HepG2 (cell line): ENCODE measurements around the gene PLEKHG4B. TPM values are rescaled to one million over a fixed set of nuclear protein-coding genes. Genes with fewer than 3 reads are reported as not detected.

Source experiments
- ATAC-seq: fragments of 200-7000 bp; cut with Tn5 transposase; 3 replicates; pipeline ENCODE4 v1.9.1; 2020; ENCODE audit warnings: mild to moderate bottlenecking, moderate library complexity
- BruUV-seq: library from RNA; stranded (reverse); fragments of 400-500 nt; replicated peaks from 2 replicates; lab custom pipeline; 2021; lab: Mats Ljungman, UMichigan
- CTCF ChIA-PET: fragments of 300-600 bp; formaldehyde crosslinking; extraction: SDS; loops from one replicate; lab custom pipeline; 2021; ENCODE audit warnings: low total read pairs, inconsistent platforms, low intra/inter-chr PET ratio; lab: Yijun Ruan, JAX
- POLR2A ChIA-PET: fragments of 350-600 bp; sonication (Branson Sonifier 250); formaldehyde crosslinking; loops from one replicate; lab custom pipeline; 2020; ENCODE audit warnings: antibody characterized with exemption, inconsistent platforms; lab: Yijun Ruan, JAX
- DNase-seq: peaks from one replicate; pipeline ENCODE4 v3.0.0-alpha.2; 2015; ENCODE audit warnings: low spot score
- FAIRE-seq: peaks from 3 replicates; lab custom pipeline; 2011; peaks lifted over from hg19 to GRCh38; lab: Jason Lieb, UNC
- H2AFZ ChIP-seq: one replicate; pipeline ENCODE4 v1.6.1; 2011; ENCODE audit warnings: low read length, inconsistent platforms
- H3K27ac ChIP-seq: fragments of 300-600 bp; 3 replicates; pipeline ENCODE4 v1.8.0; 2011; ENCODE audit warnings: mixed run types, mild to moderate bottlenecking, mixed read lengths, low read length, inconsistent platforms; ENCODE audit not compliant: insufficient read depth; ENCODE audit errors: extremely low read length
- H3K27me3 ChIP-seq, 2 experiments: fragments of 200-600 bp in 1 of 2; 2 replicates in 1 of 2; 3 replicates in 1 of 2; pipeline versions ENCODE4 v1.6.0 to v1.8.0; 2011; ENCODE audit warnings: low read length in 2 of 2, mild to moderate bottlenecking in 2 of 2, moderate library complexity in 2 of 2, inconsistent platforms in 1 of 2; ENCODE audit not compliant: insufficient read depth in 2 of 2, control insufficient read depth in 1 of 2
- H3K36me3 ChIP-seq, 2 experiments: fragments of 200-600 bp in 1 of 2; replicated peaks in 1 of 2; 2 replicates in 1 of 2; 3 replicates in 1 of 2; pipeline versions ENCODE4 v1.5.1 to v1.8.0; 2011; ENCODE audit warnings: low read length in 2 of 2, inconsistent platforms in 1 of 2; ENCODE audit not compliant: insufficient read depth in 2 of 2, control insufficient read depth in 1 of 2
- H3K4me1 ChIP-seq: 2 replicates; pipeline ENCODE4 v1.5.1; 2012; ENCODE audit warnings: low read length, inconsistent platforms; ENCODE audit not compliant: insufficient read depth
- H3K4me2 ChIP-seq: 2 replicates; pipeline ENCODE4 v1.6.0; 2011; ENCODE audit warnings: low read depth, low read length, inconsistent platforms
- H3K4me3 ChIP-seq, 3 experiments: fragments of 200-600 bp in 1 of 3; sonication (generic), shearing (Covaris generic) in 1 of 3; replicated peaks in 1 of 3; 2 replicates each; pipeline ENCODE4 v1.5.1; 2011 to 2016; ENCODE audit warnings: low read length in 3 of 3, inconsistent platforms in 2 of 3, low read depth in 2 of 3, mild to moderate bottlenecking in 2 of 3, control low read depth in 1 of 3, mixed read lengths in 1 of 3; ENCODE audit not compliant: insufficient read depth in 1 of 3
- H3K79me2 ChIP-seq: one replicate; pipeline ENCODE4 v1.6.1; 2011; ENCODE audit warnings: low read length, inconsistent platforms; ENCODE audit not compliant: insufficient read depth
- H3K9ac ChIP-seq: 2 replicates; pipeline ENCODE4 v1.6.0; 2011; ENCODE audit warnings: mild to moderate bottlenecking, low read depth, low read length, inconsistent platforms; ENCODE audit not compliant: insufficient read depth
- H3K9me3 ChIP-seq: 2 replicates; pipeline ENCODE4 v1.5.1; 2012; ENCODE audit warnings: mild to moderate bottlenecking, low read length
- H4K20me1 ChIP-seq: 2 replicates; pipeline ENCODE4 v1.6.0; 2011; ENCODE audit warnings: inconsistent platforms, mild to moderate bottlenecking, low read length, moderate library complexity; ENCODE audit not compliant: insufficient read depth
- AHDC1 ChIP-seq: sonication (generic); formaldehyde crosslinking; IDR thresholded peaks from 2 replicates; pipeline ENCODE4 v1.5.1; 2020; ENCODE audit warnings: mild to moderate bottlenecking, missing genetic modification reagents, borderline replicate concordance
- DNMT3B ChIP-seq: conservative IDR thresholded peaks from 2 replicates; pipeline ENCODE4 v1.6.1; 2016; ENCODE audit warnings: missing biosample characterization, control low read depth
- DZIP1 ChIP-seq: sonication (generic); formaldehyde crosslinking; IDR thresholded peaks from 2 replicates; pipeline ENCODE4 v1.5.0; 2020; ENCODE audit warnings: mild to moderate bottlenecking, missing genetic modification reagents
- MTA3 ChIP-seq: sonication (generic); formaldehyde crosslinking; IDR thresholded peaks from 2 replicates; pipeline ENCODE4 v1.4.0; 2020; ENCODE audit warnings: missing genetic modification reagents
- SAP130 ChIP-seq: IDR thresholded peaks from 2 replicates; pipeline ENCODE4 v1.6.1; 2016; ENCODE audit warnings: low read depth
- ZSCAN9 ChIP-seq: IDR thresholded peaks from 2 replicates; pipeline ENCODE4 v1.6.1; 2016; ENCODE audit warnings: borderline replicate concordance
- WGBS: methylation state at CpG from one replicate; pipeline ENCODE4 v1.1.6; 2017; ENCODE audit warnings: low lambda C conversion rate; 5-methylcytosine and 5-hydroxymethylcytosine counted together
- in situ Hi-C: cut with HindIII; loops from 2 replicates; pipeline ENCODE4 v1.10.0; 2017; ENCODE audit warnings: low pct_unique_long_range_greater_than_20kb; ENCODE audit not compliant: extremely low pct_ligation_motif_present
- intact Hi-C: fragments of 100-400 bp; cut with micrococcal nuclease; formaldehyde crosslinking; loops from one replicate; pipeline ENCODE4 v1.10.0; 2022; ENCODE audit not compliant: unreplicated experiment
- polyA plus RNA-seq, 8 experiments: library from polyadenylated mRNA; depleted of rRNA in 3 of 8; stranded (reverse) in 7 of 8; unstranded in 1 of 8; fragments of >200 nt; fragmentation: Illumina TruSeq in 4 of 8; extraction: Trizol in 4 of 8; gene quantifications; 2 replicates each; pipeline versions ENCODE4 v1.2.1 to v1.2.3, GENCODE V29; 2011 to 2016; ENCODE audit warnings: low read depth in 4 of 8, missing spikeins in 1 of 8, mixed read lengths in 1 of 8; ENCODE audit not compliant: insufficient read depth in 1 of 8
- total RNA-seq, 5 experiments: library from RNA; depleted of rRNA; stranded (reverse); fragments of >200 nt; fragmentation: Illumina TruSeq; extraction: Trizol; gene quantifications; 2 replicates each; pipeline ENCODE4 v1.2.3, GENCODE V29; 2016; ENCODE audit warnings: low read depth in 1 of 5

PLEKHG4B gene
- total and polyA plus RNA-seq, 2 of the 13 experiments (the other 11 are each of a cell fraction or from before 2014, with no cell fraction given) = 0.09 TPM; not detected in 1

- WGBS = 97% methylated on average over 13 of the region's 14 CpGs
- no peak for TF ChIP-seq MTA3
- no peak for TF ChIP-seq SAP130 (CRISPR knock-in tag)
- TF ChIP-seq DZIP1 (CRISPR knock-in tag) = no peak
- no peak for TF ChIP-seq AHDC1 (CRISPR knock-in tag)
- no peak for TF ChIP-seq DNMT3B
- no peak for TF ChIP-seq ZSCAN9 (CRISPR knock-in tag)
- Histone ChIP-seq H3K27me3 (no peaks in the 10 kb centered on the region), H2AFZ (no peak overlapping the region), H3K9me3 (no peaks in the 10 kb centered on the region), H3K79me2 (no peaks in the 10 kb centered on the region), H3K9ac (no peak overlapping the region), H3K4me3 (no peak overlapping the region), H3K36me3 (peaks cover 18 to 75% of the 10 kb centered on the region in 2 experiments; a peak in 4 of 5 replicates), H4K20me1 (no peaks in the 10 kb centered on the region), H3K4me1 (no peaks in the 10 kb centered on the region), H3K4me2 (no peak overlapping the region), H3K27ac (no peak overlapping the region)
- BruUV-seq = no TSS peak
- ChIA-PET POLR2A (no interaction called here), CTCF (no interaction called here)
- no peak for DNase-seq
- peak; percentile 30; the same call in 1 of the 3 replicates for ATAC-seq
- no peak for FAIRE-seq
- in situ Hi-C loops = no loop called here
- intact Hi-C loops = no loop called here
Observed at GRCh38 chr5:230711-231110, 138.7 kb downstream of the PLEKHG4B start.
